AG08395 (cell line): ENCODE measurements around the gene KRTAP10-7.
"Not testable (repeated sequence)": the region's sequence is repeated elsewhere in the genome, so short reads cannot be mapped to it uniquely, and the experiment has no call there.

Experiments used
- DNase-seq: peaks from one replicate; pipeline ENCODE4 v3.0.0; 2012; ENCODE audit warnings: mixed read lengths, low spot score

The KRTAP10-7 gene

DNA sequence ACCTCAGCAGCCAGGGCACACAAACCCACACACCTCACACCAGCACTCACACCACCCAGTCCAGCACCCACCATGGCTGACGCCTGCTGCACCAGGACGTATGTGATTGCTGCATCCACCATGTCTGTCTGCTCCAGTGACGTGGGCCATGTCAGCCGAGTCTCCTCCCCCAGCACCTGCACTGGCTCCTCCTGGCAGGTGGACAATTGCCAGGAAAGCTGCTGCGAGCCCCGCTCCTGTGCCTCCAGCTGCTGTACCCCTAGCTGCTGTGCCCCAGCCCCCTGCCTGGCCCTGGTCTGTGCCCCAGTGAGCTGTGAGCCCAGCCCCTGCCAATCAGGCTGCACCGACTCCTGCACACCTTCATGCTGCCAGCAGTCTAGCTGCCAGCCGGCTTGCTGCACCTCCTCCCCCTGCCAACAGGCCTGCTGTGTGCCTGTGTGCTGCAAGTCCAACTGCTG, 11.7 kb downstream of the KRTAP10-7 start, which contains the start of gene KRTAP10-8:
TSS of gene KRTAP10-8 (plus strand) at position 51 of the 458 bp plus-strand sequence. CDS start at position 73, 22 bp downstream.
- no peak for DNase-seq

- no peak for DNase-seq
Observed at GRCh38 chr21:44612669-44613229, 12.4 kb downstream of the KRTAP10-7 start.

DNA sequence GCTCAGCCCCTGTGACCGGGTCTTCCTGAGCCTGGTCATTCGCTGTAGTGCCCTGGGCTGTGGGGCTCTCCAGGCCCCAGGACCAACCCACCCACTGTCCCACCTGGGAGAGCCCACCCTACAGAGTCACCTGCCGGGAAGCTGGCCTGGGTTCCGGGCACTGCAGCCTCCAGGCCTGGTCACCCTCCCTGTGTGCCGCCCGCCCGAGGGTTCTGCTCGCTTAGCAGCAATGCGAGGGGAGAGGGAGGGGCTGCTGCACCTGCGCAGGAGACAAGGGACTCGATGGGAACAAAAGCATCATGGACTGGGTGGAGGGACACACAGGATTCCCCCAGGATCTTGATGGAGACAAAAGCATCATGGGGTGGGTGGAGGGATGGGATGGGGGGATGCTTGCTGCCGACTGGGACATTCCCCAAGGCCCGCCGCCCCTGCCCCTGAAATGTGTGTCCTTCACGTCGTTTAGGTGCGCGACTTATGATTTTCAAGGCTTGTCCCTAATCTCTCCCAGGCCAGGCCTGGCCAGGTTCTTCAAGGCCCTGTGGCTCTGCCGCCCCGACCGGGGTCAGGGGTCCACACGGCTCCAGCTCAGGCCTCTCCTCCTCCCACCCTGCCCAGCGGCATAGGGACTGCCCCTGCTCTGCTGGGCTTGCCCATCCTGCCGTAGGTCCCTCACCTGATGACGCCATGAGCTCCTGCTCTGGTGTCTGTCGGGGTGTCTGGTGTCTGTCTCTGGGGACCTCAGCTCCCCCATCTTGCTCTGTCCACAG, 13.2 kb downstream of the KRTAP10-7 start:
- DNase-seq, result no peak

DNA sequence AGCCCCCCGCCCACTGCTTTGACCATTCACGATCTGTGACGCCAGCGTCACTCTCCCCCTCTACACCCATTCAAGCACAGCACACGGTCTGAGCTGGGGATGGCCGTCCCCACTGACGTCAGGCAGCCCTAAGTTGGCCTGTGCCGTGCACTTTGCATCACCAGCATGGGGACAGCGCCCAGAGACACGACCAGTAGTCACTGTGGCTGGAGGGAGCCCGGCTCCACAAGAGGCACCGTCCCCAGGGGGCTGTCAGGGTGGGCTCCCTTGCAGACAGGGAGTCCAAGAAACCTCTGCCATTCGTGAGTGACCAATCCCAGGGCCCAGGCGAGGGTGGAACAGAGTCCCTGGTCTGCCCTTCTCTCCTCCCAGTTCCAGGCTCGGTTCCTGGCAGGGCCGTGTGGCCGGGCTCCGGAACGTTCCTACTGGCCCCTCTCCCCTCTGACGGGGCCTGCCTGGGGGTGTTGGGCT, 13.8 kb downstream of the KRTAP10-7 start:
- no peak for DNase-seq

GRCh38 chr21:44614961-44615391, 14.6 kb downstream of the KRTAP10-7 start:
- DNase-seq, result no peak

GRCh38 chr21:44615466-44615865, 15.1 kb downstream of the KRTAP10-7 start:
- DNase-seq, result no peak

DNA sequence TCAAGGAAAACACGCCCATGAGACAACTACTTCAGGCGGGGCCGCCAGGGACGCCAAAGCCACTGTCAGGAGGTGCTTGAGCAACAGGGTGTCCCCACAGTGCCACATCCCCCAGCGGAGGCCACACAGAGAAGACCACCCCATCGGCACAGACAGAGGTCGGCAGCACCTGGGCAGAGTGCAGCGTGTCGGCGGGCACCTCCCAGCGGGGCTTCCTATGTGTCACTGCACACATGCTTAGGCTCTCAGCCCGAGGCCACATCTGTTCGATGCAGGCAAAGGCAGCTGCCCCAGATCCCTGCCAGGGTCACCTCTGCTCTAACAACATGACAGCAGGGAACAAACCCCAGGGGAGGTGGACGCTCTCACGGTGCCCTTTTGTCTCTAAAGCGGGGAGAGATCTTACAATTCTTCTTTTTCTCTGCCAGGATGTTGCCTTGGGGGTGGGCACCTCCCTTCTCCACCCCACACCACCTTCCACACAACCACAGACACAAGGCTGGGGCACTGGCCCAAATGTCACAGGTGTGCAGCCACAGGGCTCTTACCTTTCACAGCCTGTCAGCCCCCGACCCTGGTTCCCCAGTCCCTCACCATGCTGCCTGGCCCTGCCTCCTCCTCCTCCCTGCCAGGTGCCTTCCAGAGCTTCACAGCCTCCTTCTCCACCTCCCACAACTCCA, 15.7 kb downstream of the KRTAP10-7 start:
- DNase-seq, result no peak

- no peak for DNase-seq
Observed at GRCh38 chr21:44616591-44616926, 16.2 kb downstream of the KRTAP10-7 start.

DNA sequence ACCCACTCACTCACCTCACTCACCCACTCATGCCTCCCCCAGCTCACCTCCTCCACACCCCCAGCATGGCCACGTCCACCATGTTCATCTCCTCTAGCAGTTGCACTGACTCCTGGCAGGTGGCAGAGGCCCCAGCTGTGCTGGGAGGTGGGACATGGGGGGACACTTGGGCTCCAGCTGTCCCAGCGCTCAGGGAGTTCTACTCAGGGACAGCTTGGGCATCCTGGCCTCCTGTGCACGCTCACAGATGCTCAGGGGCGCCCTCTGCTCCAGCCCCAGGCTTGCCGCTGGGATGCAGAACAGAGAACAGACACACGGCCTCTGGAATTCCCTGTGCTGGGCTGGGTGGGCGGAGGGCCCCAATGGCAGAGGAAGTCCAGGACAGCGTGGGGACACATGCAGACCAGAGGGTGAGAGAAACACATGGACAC, 16.7 kb downstream of the KRTAP10-7 start:
- no peak for DNase-seq

DNA sequence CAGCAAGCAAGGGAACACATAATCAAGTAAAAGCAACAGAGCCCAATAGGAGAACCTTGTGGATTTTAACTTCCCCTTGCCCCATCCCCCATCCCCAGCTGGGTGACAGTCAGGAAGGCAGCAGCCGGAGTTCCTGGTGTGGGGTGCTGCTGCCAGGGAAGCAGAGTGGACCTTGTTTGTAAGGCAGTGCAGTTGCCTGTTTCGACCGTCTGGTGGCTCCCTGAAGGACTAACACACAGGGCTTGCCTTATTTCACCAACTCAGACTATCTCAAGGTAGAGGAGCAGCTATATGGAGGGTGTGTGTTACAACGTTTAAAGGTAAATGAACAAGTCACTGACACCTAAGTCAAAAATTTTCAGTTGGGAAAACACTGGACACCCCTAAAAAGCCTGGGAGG, 18.1 kb downstream of the KRTAP10-7 start:
- DNase-seq, result no peak

DNA sequence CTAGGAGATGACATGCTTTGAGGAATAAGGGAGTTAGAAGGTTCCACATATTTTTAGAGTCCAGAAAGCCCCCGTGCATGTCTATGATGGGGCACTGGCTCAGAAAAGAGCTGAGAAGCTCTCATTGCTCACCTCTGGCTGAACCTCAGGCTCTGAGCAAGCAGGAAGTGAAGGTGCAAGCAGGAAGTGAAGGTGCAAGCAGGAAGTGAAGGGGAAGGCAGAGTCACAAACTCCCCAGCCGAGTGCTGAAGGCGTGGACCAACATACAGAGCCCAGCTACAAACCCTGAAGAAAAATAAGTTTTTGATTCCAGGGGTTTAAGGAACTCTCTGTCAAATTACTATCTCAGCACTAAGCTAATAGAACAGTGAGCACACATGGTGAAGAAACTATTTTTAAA, 18.5 kb downstream of the KRTAP10-7 start:
- DNase-seq, result no peak

- no peak for DNase-seq
Observed at GRCh38 chr21:44619886-44620285, 19.5 kb downstream of the KRTAP10-7 start.

- no peak for DNase-seq
Observed at GRCh38 chr21:44623575-44623974, 23.2 kb downstream of the KRTAP10-7 start.

DNA sequence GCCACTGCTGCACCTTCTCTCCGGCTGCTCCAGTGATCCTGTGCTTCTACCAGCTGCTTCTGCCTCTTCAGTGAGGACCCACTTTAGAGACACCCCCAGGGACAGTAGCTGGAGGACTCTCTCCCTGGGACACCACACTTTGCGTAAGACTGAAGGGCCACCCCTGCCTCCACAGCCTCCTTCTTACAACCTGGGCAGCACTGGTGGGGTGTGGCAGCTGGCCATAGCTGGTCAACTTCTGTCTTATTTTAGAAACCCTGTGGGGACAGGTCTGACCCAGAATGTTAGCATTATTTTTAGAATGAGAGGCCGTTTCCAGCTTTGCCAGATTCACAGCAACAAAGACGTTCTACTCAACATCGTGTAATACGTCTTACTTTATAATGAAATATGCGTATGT, 25.4 kb downstream of the KRTAP10-7 start:
- no peak for DNase-seq

GRCh38 chr21:44626262-44626661, 25.9 kb downstream of the KRTAP10-7 start:
- no peak for DNase-seq

DNA sequence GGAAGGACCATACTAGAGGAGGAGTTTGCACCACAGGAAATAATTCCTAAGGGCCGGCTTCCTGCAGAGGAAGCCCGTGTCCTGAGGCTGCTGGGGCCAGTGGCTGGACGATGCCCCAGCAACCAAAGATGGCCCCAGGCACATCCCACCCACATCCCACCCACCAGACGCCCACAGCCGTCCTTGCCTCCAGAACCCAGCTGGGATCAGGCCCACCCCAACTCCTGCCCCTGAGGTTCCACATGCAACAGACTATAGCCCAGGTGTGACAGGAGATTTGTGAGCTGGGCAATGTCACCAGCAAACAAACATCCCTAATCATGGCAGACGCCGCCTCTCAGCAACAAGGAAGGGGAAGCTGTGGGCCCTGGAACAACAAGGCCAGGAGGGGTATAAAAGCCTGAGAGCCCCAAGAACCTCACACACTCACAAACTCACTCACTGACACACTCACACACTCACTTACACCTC, 26.3 kb downstream of the KRTAP10-7 start, which contains the start of gene KRTAP10-9:
TSS of gene KRTAP10-9 (plus strand) at position 421 of the 471 bp plus-strand sequence. CDS start 79 bp downstream, outside the sequence.
- DNase-seq, result no peak

DNA sequence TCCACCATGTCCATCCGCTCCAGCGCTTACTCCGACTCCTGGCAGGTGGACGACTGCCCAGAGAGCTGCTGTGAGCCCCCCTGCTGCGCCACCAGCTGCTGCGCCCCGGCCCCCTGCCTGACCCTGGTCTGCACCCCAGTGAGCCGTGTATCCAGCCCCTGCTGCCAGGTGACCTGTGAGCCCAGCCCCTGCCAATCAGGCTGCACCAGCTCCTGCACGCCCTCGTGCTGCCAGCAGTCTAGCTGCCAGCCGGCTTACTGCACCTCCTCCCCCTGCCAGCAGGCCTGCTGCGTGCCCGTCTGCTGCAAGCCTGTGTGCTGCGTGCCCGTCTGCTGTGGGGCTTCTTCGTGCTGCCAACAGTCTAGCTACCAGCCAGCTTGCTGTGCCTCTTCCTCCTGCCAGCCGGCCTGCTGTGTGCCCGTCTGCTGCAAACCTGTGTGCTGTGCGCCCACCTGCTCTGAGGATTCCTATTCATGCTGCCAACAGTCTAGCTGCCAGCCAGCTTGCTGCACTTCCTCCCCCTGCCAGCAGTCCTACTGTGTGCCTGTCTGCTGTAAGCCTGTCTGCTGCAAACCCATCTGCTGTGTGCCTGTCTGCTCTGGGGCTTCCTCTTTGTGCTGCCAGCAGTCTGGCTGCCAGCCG, 26.9 kb downstream of the KRTAP10-7 start:
- not testable (repeated sequence) for DNase-seq

- DNase-seq, result not testable (repeated sequence)
Observed at GRCh38 chr21:44627831-44628233, 27.4 kb downstream of the KRTAP10-7 start.

DNA sequence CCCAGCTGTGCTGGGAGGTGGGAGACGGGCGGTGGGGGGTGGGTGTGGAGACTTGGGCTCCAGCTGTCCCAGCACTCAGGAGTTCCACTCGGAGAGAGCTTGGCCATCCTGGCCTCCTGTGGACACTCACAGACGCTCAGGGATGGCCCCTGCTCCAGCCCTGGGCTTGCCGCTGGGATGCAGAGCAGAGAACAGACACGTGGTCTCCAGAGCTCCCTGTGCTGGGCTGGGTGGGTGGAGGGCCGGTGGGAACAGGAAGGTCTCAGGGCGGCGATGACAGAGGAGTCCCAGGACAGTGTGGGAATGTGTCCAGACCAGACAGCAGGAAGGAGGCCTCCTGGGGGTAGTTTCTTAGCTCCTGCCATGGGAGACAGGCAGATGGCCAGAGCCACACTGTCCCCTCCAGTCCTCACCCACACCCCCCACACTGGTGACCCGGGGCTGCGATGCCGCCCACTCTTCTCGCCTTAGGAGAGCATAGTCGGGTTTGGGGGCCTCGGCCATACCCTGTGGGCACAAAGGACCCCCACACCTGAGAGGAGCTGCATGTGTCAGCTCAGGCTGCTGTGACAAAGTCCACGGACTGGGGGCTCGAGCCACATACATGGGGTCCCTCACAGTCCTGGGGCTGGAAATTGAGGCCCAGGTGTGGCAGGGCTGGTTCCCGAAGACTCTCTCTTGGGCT, 28.5 kb downstream of the KRTAP10-7 start:
- DNase-seq, result no peak

- no peak for DNase-seq
Observed at GRCh38 chr21:44630440-44630839, 30.0 kb downstream of the KRTAP10-7 start.

- no peak for DNase-seq
Observed at GRCh38 chr21:44632067-44632466, 31.7 kb downstream of the KRTAP10-7 start.
